Calu3 (cell line): ENCODE data around the gene SMAD3. TPM values are rescaled to one million over a fixed set of nuclear protein-coding genes. Genes with fewer than 3 reads are reported as not detected.

Experiments
- BruUV-seq: library from RNA; stranded (reverse); fragments of 400-500 nt; replicated peaks from 2 replicates; lab custom pipeline; 2021; lab: Mats Ljungman, UMichigan
- CTCF ChIA-PET: fragments of 300-600 bp; sonication (Branson Sonifier 250); formaldehyde crosslinking; loops from one replicate; lab custom pipeline; 2022; ENCODE audit warnings: antibody characterized with exemption; lab: Charles Lee
- DNase-seq: peaks from one replicate; pipeline ENCODE4 v3.0.0; 2022
- H3K27ac Mint-ChIP-seq: one replicate; pipeline ENCODE4 v1.8.0; 2022; ENCODE audit warnings: mixed read lengths; ENCODE audit not compliant: unreplicated experiment
- H3K27me3 Mint-ChIP-seq: one replicate; pipeline ENCODE4 v1.8.0; 2022; ENCODE audit warnings: mixed read lengths; ENCODE audit not compliant: unreplicated experiment
- H3K36me3 Mint-ChIP-seq: one replicate; pipeline ENCODE4 v1.8.0; 2022; ENCODE audit warnings: mild to moderate bottlenecking, moderate library complexity, mixed read lengths; ENCODE audit not compliant: insufficient read depth, unreplicated experiment
- H3K4me1 Mint-ChIP-seq: one replicate; pipeline ENCODE4 v1.8.0; 2022; ENCODE audit warnings: mild to moderate bottlenecking, low read depth, mixed read lengths; ENCODE audit not compliant: unreplicated experiment
- H3K4me3 Mint-ChIP-seq: one replicate; pipeline ENCODE4 v1.8.0; 2022; ENCODE audit warnings: mild to moderate bottlenecking, low read depth, moderate library complexity, mixed read lengths; ENCODE audit not compliant: unreplicated experiment
- H3K9me3 Mint-ChIP-seq: one replicate; pipeline ENCODE4 v1.8.0; 2022; ENCODE audit warnings: low read depth, mixed read lengths; ENCODE audit not compliant: unreplicated experiment
- intact Hi-C: fragments of 100-400 bp; cut with micrococcal nuclease; formaldehyde crosslinking; loops from one replicate; pipeline ENCODE4 v1.10.0; 2022; ENCODE audit not compliant: unreplicated experiment
- total RNA-seq: library from RNA; stranded (reverse); gene quantifications from 2 replicates; pipeline ENCODE4 v1.2.3, GENCODE V29; 2022
- TF ChIP-seq, protein P1 (sequence below): fragments of 200-600 bp; IDR thresholded peaks from one replicate; pipeline ENCODE4 v1.8.0; 2022; ENCODE audit warnings: antibody characterized with exemption; ENCODE audit not compliant: unreplicated experiment

SMAD3 gene
- total RNA-seq, 1 experiment from 2014 or later, result 121 TPM

GRCh38 chr15:67085237-67085817 lies 19.9 kb downstream of the SMAD3 start:
- Mint-ChIP-seq H3K27ac (no peak overlapping the region), H3K9me3 (no peaks in the 10 kb centered on the region), H3K27me3 (no peaks in the 10 kb centered on the region), H3K4me1 (peaks cover 94% of the 10 kb centered on the region), H3K4me3 (no peak overlapping the region), H3K36me3 (peaks cover 54% of the 10 kb centered on the region)
- intact Hi-C loops, result no loop called here
- BruUV-seq, result no TSS peak
- TF ChIP-seq, protein P1, sequence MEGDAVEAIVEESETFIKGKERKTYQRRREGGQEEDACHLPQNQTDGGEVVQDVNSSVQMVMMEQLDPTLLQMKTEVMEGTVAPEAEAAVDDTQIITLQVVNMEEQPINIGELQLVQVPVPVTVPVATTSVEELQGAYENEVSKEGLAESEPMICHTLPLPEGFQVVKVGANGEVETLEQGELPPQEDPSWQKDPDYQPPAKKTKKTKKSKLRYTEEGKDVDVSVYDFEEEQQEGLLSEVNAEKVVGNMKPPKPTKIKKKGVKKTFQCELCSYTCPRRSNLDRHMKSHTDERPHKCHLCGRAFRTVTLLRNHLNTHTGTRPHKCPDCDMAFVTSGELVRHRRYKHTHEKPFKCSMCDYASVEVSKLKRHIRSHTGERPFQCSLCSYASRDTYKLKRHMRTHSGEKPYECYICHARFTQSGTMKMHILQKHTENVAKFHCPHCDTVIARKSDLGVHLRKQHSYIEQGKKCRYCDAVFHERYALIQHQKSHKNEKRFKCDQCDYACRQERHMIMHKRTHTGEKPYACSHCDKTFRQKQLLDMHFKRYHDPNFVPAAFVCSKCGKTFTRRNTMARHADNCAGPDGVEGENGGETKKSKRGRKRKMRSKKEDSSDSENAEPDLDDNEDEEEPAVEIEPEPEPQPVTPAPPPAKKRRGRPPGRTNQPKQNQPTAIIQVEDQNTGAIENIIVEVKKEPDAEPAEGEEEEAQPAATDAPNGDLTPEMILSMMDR, result no peak
- CTCF ChIA-PET, result no interaction called here
- DNase-seq, result no peak

DNA sequence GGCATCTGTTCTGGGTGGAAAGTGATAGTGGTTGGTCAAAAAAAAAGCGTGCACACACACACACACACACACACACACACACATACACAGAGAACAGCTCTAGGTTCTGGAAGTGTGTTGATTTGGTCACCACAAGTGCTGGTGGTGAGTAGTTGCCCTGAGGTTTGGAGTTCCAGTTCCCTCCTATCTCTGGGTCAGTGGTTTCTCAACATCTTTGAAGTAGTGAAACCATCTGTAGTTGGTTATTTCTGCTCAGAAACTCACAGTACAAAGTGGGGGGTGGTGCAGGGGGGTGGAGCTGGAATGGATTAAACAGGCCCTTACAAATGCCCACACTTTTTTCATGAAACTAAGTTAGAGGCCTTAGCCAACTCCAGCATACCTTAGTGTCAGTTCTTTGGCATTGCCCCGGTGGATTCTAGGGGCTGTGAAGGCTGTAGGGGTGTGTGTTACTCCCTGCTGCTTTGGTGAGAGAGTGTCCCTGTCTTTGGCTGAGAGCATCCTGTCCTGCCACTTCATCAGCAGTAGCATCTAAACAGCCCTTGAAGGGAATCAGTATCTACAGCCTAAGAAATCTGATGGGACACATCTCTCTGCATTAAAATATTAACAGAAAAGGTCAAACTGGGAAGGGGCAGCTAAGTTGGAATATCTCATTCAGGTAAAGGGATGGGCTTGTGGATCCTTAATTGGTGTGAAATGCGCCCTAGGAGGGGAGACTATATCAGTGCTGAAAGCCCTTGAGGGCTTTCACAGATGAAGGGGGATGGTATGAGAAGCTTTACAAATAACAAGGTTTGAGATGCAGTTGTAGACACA lies 20.6 kb downstream of the SMAD3 start:
- no peak overlapping the region for H3K4me3 Mint-ChIP-seq
- H3K36me3 Mint-ChIP-seq, result peaks cover 53% of the 10 kb centered on the region
- H3K4me1 Mint-ChIP-seq, result peaks cover 94% of the 10 kb centered on the region
- peak overlapping the region; percentile 66 for H3K27ac Mint-ChIP-seq
- BruUV-seq, result no TSS peak
- DNase-seq, result no peak
- no peaks in the 10 kb centered on the region for H3K9me3 Mint-ChIP-seq
- intact Hi-C loops, result no loop called here
- no peaks in the 10 kb centered on the region for H3K27me3 Mint-ChIP-seq
- TF ChIP-seq, protein P1, result no peak
- CTCF ChIA-PET, result interaction anchor here (0.6 to 1.6 kb wide), 3 partner anchors 10 to 45 kb away, joined by 3 to 4 read pairs (median 3); no protein-coding TSS in a partner anchor

- Mint-ChIP-seq H3K36me3 (peaks cover 54% of the 10 kb centered on the region), H3K27ac (peak overlapping the region; percentile 66), H3K4me1 (peaks cover 94% of the 10 kb centered on the region), H3K27me3 (no peaks in the 10 kb centered on the region), H3K9me3 (no peaks in the 10 kb centered on the region), H3K4me3 (no peak overlapping the region)
- BruUV-seq, result no TSS peak
- TF ChIP-seq, protein P1, result no peak
- intact Hi-C loops, result no loop called here
- CTCF ChIA-PET, result interaction anchor here (0.6 to 1.6 kb wide), 3 partner anchors 10 to 45 kb away, joined by 3 to 4 read pairs (median 3); no protein-coding TSS in a partner anchor
- no peak for DNase-seq
Observed at GRCh38 chr15:67086637-67086914, 21.2 kb downstream of the SMAD3 start.

- intact Hi-C loops, result no loop called here
- Mint-ChIP-seq H3K27ac (peak overlapping the region; percentile 66), H3K4me3 (peak overlapping the region; percentile 6), H3K9me3 (no peaks in the 10 kb centered on the region), H3K27me3 (no peaks in the 10 kb centered on the region), H3K4me1 (peaks cover 94% of the 10 kb centered on the region), H3K36me3 (peaks cover 60% of the 10 kb centered on the region)
- TF ChIP-seq, protein P1, result no peak
- CTCF ChIA-PET, result interaction anchor here (1.6 kb wide), 1 partner anchor 11 kb away, joined by 4 read pairs; no protein-coding TSS in a partner anchor
- BruUV-seq, result no TSS peak
- DNase-seq, result no peak
Observed at GRCh38 chr15:67087507-67088172, 22.2 kb downstream of the SMAD3 start.
